ENCODE data around the gene KLC1.

DNA sequence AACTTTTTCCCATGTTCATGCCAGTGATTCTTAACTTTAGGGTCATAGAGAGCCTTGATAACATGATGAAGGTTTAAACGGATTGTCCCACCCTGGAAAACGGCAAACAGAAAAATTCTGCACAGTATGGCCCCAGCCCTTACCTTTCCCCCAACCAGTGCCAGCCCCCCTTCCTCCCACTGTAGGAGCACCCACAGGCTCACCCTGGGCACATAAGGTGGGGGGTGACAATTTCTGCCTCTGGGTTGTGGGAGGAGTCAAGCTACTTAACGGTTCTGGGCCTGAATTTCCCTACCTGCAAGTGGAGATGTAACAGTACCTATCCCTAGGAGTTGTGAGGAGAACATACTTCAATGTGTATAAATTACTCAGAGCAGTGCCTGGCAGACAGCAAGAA is 68.2 kb downstream of the KLC1 start:
- TF ChIP-seq POLR2A (IDR thresholded peaks at IDR 0.05), result no peak
- TF ChIP-seq, protein P1, sequence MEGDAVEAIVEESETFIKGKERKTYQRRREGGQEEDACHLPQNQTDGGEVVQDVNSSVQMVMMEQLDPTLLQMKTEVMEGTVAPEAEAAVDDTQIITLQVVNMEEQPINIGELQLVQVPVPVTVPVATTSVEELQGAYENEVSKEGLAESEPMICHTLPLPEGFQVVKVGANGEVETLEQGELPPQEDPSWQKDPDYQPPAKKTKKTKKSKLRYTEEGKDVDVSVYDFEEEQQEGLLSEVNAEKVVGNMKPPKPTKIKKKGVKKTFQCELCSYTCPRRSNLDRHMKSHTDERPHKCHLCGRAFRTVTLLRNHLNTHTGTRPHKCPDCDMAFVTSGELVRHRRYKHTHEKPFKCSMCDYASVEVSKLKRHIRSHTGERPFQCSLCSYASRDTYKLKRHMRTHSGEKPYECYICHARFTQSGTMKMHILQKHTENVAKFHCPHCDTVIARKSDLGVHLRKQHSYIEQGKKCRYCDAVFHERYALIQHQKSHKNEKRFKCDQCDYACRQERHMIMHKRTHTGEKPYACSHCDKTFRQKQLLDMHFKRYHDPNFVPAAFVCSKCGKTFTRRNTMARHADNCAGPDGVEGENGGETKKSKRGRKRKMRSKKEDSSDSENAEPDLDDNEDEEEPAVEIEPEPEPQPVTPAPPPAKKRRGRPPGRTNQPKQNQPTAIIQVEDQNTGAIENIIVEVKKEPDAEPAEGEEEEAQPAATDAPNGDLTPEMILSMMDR (IDR thresholded peaks at IDR 0.05), result no peak
- no peak for TF ChIP-seq EP300 (IDR thresholded peaks at IDR 0.05)

Data from sigmoid colon (tissue), 4 donors.